DOHH2 (cell line): ENCODE data around the gene PRKCE.

Experiments
- EZH2phosphoT487 ChIP-seq: fragments of 200-600 bp; sonication (generic); IDR thresholded peaks from 2 replicates; pipeline ENCODE4 v1.6.1; 2017; ENCODE audit warnings: borderline replicate concordance, mild to moderate bottlenecking, antibody characterized with exemption, low read length, moderate library complexity, mixed read lengths
- TF ChIP-seq, protein P1 (sequence below): fragments of 200-600 bp; sonication (generic); IDR thresholded peaks from one replicate; pipeline ENCODE4 v1.5.1; 2014; ENCODE audit warnings: antibody characterized with exemption, mild to moderate bottlenecking, low read depth, low read length; ENCODE audit not compliant: poor library complexity, severe bottlenecking

DNA sequence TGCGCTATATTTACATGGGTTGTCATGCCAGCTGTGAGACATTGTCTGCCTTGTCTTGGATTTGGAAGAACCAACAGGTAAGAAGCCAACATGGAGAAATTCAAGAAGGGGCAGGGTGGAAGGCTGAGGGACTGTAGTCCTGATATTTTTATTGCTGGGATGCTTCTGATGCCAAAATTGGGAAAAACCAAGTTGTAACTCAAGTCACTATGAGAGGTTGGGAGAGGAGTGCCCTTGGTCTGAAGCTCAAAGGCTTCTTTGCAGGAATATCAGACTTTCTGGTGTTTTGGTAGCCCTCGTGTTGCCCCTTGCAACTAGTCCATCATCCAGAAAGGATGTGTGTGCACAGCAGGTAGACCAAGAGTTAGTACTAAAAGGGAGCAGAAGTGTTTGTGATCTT lies 351.5 kb downstream of the PRKCE start:
- TF ChIP-seq, protein P1, sequence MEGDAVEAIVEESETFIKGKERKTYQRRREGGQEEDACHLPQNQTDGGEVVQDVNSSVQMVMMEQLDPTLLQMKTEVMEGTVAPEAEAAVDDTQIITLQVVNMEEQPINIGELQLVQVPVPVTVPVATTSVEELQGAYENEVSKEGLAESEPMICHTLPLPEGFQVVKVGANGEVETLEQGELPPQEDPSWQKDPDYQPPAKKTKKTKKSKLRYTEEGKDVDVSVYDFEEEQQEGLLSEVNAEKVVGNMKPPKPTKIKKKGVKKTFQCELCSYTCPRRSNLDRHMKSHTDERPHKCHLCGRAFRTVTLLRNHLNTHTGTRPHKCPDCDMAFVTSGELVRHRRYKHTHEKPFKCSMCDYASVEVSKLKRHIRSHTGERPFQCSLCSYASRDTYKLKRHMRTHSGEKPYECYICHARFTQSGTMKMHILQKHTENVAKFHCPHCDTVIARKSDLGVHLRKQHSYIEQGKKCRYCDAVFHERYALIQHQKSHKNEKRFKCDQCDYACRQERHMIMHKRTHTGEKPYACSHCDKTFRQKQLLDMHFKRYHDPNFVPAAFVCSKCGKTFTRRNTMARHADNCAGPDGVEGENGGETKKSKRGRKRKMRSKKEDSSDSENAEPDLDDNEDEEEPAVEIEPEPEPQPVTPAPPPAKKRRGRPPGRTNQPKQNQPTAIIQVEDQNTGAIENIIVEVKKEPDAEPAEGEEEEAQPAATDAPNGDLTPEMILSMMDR = no peak
- TF ChIP-seq EZH2phosphoT487 = no peak
